Measurements from ENCODE around the gene UIMC1.
"Not testable (repeated sequence)": the region's sequence is repeated elsewhere in the genome, so short reads cannot be mapped to it uniquely, and the experiment has no call there.

Gene UIMC1

DNA sequence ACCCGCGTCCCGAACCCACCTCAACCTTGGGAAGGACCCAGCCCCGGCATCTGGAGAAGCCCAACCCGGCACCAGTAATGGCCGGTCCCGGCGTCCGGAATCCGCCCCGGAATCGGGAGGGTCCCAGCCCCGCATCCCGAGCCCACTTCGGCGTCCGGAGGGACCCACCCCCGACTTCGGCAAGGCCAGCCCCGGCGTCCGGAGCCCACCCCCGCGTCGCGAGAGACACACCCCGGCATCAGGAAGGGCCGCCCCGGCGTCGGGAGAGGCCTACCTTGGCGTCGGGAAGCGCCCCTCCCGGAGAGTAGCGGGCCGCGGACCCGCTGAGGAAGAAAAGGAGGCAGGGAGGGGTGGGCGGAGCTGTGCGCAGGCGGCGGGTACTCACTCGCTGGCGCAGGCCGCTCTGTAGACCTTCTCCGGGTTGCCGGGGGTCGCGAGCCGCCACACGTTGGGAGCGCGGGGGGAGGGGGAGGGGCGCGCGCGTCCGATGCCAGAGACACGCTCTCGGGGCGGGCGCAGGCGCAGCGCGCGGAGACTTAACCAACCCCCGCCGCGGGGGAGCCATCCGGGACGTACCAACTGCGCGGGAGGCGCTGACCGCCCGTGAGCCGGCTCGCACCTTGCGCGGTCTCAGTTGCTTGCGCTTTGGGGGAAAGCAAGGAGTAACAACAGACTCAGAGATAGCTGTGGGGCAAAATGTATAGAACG is at the start of gene UIMC1:
Gene UIMC1, minus strand, starts transcription at position 515 of the 708 bp plus-strand sequence. CDS start 24,164 bp downstream, outside the sequence.
- DNase-seq (ENCODE audit: low read depth in 2 of 2) = peak; percentile 81 to 88

DNA sequence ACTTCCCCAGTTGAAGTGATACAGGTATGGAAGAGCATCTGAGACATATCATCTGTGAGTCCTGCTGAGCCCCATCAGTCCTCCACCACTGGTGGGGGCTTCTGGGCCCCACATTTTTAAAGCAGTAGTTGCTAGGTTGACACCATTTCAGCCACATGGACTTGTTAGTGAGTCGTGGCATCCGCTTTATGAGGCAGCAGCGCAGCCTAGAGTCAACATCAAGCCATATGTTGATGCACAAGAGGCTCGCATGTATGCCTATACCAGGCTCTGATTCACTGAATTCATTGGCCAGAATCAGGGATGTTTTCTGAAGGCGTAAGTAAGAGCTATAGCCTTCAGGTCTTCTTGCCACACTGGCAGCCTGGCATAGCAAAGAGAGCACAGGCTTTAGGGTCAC is 42.7 kb upstream of the UIMC1 start:
- no peak for DNase-seq (ENCODE audit: low read depth in 2 of 2)

DNA sequence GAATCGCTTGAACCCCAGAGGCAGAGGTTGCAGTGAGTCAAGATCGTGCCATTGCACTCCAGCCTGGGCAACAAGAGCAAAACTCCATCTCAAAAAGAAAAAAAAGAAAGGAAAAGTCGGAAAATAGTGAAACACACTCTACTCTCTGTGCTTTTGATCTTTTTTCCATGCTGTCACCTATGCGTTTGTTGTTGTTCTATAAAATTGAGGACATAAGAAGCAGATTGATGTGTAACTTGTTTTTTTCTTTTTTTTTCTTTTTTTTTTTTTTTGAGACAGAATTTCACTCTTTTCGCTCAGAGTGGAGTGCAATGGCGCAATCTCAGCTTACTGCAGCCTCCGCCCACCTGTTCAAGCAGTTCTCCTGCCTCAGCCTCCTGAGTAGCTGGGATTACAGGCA is 42.0 kb upstream of the UIMC1 start:
- DNase-seq (ENCODE audit: low read depth in 2 of 2) = not testable (repeated sequence)

DNA sequence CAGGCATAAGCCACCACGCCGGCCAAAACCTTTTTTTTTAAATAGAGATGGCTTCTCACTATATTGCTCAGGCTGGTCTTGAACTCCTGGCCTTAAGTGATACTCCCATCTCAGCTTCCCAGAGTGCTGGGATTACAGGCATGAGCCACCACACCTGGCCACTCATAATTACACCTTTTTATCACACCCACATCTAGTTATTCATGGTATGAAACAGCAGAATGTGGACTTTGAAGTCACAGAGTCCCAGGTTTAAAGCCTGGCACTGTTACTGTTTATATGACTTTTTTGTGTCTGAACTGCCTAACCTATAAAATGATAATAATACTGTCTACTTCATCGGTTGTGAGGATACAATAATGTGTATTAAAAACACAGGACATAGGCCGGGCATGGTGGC is 39.1 kb upstream of the UIMC1 start:
- DNase-seq (ENCODE audit: low read depth in 2 of 2) = no peak

DNA sequence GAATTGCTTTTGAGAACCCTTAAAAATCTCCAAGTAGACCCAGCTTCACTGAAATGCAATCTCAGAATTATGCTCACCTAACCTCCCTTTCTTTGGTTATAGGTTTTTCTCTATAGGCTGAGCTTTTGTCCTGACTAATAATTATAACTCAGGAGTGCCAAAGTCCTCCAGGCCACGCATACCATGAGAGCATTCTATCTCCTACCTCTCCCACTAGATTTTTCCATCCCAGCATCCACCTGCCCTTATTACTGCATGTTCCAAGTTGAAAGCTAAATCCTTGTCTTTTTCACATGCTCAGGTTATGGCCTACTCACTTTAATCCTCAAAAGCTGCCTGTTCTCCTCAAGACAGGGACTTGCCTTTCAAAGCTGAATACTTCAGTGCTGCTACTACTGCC is 38.1 kb upstream of the UIMC1 start:
- DNase-seq (ENCODE audit: low read depth in 2 of 2) = no peak

DNA sequence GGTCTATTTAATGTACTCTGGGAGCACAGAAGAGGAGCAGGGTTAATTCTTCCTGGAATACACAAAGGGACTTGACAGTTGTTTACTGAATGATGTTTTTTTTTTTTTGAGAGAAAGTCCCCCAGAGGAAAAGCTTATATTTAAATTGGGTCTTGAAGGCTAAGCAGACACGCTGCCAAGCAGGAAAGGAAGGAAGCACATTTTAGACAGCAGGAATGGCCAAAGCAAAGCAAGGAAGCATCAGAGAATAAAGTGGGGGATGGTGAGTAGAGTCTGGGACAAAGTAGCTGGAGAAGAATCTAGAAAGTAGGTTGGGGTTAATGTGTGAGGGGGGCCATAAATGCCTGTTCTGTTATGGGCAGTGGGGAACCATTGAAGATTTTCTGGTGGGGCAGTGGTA is 37.4 kb upstream of the UIMC1 start:
- DNase-seq (ENCODE audit: low read depth in 2 of 2) = no peak

DNA sequence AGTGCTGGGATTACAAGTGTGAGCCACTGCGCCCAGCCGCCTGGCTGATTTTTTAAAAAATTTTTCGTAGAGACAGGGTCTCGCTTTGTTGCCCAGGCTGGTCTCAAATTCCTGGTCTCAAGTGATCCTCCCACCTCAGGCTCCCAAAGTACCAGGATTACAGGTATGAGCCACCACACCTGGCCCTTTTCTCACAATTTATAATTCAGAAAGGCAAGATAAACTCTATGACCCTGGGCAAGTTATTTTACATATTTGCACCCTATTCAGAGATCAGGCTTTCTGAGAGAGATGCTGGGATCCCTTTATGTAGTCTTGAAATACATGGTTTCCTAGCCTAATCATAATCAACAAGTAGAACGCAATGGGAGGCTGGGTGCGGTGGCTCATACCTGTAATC is 36.5 kb upstream of the UIMC1 start:
- DNase-seq (ENCODE audit: low read depth in 2 of 2) = no peak

DNA sequence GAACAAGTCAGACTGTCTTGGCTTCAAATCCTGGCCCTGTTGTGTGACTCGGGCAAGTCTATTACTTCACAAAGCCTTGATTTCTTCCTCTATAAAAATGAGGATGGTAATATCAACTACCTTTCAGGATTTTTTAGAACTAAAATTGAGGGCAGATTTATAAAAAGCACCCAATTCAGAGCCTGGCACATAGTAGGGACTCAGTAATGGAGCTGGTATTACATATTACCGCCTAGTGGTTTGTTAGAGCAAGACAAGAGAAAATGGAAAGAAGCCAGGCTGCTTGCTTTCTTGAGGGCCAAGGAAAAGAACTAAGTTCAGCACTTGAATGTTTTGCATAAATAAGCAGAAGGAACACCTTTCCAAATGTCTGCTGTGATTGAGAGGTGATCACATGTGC is 35.4 kb upstream of the UIMC1 start:
- no peak for DNase-seq (ENCODE audit: low read depth in 2 of 2)

DNA sequence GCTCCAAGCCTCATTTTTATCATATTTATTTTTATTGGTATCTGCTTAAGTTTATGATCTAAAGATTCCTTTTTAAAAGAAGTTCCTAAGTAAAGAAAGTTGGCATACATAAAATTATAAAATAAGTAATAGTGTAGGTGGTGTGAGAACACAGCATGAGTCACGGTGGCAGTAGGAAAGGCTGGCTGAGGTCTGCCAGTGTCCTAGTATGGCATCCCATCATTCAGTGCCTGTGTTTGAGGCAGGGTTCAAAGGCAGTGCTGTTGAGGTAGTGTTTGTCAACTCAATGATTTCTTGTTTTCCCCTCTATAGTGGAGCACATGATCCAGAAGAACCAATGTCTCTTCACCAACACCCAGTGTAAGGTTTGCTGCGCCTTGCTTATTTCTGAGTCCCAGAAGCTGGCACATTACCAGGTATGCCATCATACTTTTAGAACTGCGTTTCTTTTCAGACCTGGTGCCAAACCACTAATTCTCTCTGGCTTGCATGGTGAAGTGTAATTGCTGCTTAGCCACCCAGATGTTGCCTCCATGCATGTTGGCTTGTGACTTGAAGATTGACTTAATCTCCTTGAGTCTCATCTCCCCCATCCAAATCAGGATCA is 34.3 kb upstream of the UIMC1 start:
- no peak for DNase-seq (ENCODE audit: low read depth in 2 of 2)

DNA sequence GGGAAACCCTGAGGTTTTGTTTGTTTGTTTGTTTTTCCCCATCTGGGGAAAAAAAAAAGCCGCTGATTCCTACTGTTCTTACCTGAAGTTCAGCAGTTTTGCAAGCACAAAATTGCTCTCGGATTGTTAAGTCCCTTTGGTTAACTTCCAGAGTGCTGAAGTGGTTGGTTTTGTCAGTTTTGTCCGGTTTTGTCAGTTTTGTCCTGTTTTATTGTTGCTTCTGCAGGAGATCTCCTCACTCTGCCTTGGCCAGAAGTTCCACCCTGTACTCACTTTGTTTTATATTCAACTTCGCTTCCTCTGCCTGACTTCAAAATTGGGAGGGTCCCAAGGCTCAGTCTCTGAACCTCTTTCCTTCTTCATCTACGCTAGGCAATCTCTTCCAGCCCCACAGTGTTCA is 30.3 kb upstream of the UIMC1 start:
- DNase-seq (ENCODE audit: low read depth in 2 of 2) = no peak

DNA sequence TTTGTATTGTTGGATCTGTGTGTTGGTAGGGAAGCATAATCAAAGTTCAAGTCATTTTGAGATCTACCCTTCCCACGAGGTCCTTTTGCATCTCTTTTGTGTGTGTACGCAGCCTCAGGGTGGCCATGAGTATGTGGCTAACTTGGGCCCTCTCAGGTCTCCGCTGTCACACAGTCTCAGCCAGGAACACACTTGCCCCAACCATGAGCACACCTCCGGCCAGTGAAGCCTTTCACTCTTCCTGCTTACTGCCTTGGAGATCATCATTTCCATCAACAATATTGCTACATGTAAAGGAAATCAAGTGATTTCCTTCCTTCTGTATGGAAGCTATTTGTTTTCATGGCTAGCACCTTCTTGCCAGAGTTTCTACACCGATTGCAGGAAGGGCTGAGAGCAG is 29.9 kb upstream of the UIMC1 start:
- DNase-seq (ENCODE audit: low read depth in 2 of 2) = no peak

DNA sequence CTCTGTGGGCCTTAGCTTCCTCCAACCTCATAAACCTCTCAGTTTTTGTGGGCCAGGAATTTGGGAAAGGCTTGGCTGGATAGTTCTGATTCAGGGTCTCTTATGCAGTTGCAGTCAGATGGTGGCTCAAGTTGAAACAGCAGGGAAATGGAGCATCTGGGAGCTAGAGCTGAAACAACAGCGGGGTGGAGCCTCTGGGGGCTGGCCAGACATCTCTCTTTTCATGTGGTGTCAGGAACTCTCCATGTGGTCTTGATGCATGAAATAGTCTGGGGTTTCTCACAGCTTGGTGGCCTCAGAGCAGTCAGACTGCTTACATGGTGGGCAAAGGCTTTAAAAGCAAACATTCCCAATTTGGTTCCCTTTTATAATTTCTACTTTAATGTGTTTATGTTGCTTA is 29.4 kb upstream of the UIMC1 start:
- DNase-seq (ENCODE audit: low read depth in 2 of 2) = no peak

DNA sequence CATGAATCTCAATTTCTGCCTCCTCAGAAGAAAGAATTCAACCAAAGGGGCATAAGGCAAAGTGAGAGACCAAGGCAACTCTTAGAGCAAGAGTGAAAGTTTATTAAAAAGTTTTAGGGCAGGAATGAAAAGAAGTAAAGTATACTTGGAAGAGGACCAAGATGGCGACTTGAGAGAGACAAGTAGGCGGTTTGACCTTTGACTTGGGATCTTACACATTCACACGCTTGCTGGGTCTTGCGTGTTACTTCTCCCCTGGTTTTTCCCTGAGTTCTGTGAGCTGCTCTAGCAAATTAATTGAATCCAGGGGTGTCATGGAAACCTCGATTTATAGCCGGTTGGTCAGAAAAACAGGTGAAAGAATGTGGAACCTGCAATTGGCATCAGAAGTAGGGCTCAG is 22.9 kb upstream of the UIMC1 start:
- no peak for DNase-seq (ENCODE audit: low read depth in 2 of 2)

DNA sequence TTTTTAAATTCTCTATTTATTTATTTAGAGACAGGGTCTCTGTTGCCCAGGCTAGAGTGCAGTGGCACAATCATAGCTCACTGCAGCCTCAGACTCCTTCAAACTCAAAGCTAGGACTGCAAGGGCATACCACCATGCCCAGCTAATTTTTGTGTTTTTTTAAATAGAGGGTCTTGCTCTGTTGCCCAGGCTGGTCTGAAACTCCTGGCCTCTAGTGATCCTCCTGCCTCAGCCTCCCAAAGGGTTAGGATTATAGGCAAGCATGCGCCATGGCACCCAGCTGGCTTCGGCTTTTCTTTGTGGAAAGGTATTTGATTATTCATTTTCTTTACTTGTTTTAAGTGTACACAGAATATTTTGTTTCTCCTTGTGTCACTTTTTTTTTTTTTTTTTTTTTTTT is 21.1 kb upstream of the UIMC1 start:
- no peak for DNase-seq (ENCODE audit: low read depth in 2 of 2)

DNA sequence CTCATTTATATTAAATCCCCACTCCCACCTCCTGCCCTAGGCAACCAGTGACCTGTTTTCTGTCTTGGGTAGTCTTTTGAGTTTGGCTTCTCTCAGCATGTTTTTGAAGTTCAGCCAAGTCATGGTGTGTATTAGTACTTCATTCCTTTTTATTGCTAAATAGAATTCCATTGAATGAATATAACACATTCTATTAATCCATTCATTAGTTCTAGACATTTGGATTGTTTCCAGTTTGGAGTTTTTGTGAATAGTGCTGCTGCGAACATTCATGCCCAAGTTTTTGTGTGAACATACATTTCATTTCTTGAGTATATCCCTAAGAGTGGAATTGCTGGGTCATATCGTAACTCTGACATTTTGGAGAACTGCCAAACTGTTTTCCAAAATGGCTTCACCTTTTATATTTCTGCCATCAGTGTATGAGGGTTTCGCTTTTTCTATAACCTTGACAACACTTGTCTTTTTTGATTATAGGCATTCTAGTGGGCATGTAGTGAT is 18.6 kb upstream of the UIMC1 start:
- no peak for DNase-seq (ENCODE audit: low read depth in 2 of 2)

DNA sequence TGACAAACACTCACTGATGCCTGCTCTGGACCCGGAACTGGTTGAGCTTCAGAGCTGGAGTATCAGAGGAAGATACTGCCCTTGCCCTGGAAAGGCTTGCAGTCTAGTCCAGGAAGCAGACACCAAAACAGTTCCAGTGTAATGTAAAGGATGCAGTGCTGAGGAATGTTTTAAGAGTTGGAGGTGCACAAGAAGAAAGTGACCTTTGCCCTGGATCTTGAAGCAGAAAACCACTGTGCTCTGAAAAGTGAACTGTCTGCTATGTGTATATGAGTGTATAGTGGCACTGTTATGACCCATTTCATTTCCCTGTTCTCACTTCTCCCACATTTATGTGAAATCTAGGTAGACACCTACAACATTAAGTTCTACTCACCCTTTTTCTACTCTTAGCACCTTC is 18.0 kb upstream of the UIMC1 start:
- DNase-seq (ENCODE audit: low read depth in 2 of 2) = no peak

DNA sequence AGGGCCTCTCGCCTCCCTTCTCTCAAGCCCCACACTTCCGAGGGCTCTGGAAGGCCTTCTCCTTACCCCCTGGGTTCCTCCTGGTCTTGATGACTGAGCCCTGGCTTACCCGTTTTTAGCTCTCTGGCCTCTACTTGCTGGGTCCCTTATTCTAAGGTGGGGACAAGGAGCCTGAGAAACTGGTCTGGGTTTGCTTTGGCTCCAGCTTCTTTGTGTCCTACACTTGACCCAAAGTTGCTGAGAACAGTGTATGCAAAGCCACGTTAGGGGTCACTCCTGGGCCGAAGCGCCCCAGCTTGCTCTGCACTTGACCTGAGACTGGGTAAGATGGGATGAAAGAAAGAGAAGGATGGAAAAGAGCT is 16.7 kb upstream of the UIMC1 start:
- DNase-seq (ENCODE audit: low read depth in 2 of 2) = no peak

DNA sequence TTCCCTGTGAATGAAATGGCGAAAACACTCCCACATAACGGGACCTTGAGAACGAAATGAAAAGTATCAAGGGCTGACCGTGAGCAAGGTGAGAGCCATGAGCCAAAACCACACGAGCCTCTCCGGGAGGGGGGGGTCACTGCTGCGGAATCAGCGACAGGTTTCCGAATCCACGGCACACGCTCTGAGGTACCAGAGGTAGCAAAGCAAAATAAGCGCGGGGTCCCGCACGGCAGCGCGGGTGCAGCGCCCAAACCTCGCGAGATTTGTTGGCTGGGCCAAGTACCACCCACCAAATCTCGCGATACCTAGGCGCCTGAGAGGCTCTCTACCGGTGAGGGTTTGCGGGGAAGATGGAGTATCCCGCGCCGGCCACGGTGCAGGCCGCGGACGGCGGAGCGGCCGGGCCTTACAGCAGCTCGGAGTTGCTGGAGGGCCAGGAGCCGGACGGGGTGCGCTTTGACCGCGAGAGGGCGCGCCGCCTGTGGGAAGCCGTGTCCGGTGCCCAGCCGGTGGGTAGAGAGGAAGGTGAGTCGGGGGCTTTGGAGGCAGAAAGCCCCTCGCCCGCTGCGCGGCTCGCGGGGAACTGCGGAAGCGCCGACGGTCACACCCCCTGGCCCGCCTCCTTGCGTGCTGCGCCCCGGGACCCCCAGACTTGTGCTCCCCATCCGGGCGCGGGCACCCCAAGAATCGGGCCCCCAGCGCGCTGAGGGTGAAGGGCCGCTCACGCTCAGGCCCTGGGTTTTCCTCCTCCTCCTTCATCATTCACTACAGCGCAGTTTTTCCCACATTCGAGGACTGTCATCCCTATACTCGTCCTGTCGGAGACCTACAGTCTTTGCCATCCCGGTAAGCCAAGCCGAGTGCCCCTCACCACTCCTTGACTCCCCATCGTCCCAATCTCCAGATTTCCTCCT is 16.1 kb upstream of the UIMC1 start, which contains the start of gene ZNF346:
Gene ZNF346, plus strand, starts transcription at position 311 of the 917 bp plus-strand sequence. Its CDS starts 43 bp downstream, at position 354.
- peak; percentile 73 to 81 for DNase-seq (ENCODE audit: low read depth in 2 of 2)

DNA sequence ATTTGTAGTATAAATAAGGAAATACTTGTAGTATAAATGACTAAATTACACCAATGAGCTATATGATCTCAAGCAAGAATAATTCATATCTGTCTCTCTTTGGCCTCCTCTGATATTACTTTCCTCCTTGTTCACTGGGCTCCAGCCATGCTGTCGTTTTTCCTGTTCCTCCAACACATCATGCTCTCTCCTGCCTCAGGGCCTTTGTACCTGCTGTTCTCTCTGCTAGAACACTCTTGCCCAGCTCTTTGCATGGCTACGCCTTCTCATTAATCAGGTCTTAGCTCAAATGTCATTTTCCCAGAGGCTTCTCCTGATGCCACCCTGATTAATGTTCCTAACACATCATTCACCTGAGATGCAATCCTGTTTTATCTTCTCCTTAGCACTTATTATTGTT is 13.5 kb upstream of the UIMC1 start:
- no peak for DNase-seq (ENCODE audit: low read depth in 2 of 2)

DNA sequence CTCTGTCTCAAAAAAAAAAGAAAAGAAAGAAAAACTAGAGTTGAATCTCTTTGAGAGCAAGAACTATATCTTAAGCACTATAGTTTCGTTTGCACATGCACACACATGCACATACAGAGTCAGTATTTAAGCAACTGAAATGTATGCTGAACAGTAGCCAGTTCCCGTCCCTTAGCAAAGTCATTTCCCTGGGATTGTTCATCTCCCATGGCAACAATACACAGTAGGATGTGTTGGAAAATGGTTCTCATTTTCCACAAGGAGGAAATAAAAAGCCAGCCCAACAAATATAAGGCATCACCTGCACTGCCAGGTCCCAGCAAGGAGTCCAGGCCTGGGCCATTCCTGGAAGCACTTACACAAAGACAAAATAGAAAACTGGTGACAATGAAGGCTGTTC is 11.8 kb upstream of the UIMC1 start:
- no peak for DNase-seq (ENCODE audit: low read depth in 2 of 2)

DNA sequence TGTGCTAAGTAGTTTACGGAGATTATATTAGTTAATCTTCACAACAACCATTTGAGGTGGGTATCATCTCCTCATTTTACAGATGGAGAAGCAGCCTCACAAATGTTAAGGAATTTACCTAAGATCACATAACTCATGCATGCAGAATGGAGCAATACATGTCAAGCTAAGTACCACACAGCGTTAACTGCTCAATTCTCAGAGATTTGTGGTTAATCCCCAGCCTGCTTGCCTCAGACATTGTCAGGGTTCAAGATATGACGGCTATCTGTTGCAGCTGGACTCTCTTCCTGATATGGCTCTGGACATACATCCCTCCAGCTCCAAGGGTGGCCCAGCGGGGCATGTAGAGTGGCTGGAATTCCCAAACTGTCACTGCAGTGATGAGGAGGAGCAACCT is 8.6 kb upstream of the UIMC1 start:
- DNase-seq (ENCODE audit: low read depth in 2 of 2) = no peak

DNA sequence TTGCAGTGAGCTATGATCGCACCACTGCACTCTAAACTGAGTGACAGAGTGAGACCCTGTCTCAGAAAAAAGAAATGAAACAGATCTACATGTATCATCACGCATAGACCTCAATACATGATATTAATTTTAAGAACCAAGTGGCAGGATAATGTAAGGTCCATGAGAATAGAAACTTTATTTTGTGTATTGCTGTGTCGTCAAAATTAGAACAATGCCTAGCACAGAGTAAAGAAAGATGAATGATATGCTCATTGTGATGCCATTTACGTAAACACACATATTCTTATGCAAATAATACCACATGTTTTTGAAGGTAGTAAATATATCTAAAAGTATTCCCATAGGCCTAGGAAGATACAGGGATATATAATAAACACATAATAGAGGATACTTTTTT is 3.6 kb upstream of the UIMC1 start:
- DNase-seq (ENCODE audit: low read depth in 2 of 2) = no peak

DNA sequence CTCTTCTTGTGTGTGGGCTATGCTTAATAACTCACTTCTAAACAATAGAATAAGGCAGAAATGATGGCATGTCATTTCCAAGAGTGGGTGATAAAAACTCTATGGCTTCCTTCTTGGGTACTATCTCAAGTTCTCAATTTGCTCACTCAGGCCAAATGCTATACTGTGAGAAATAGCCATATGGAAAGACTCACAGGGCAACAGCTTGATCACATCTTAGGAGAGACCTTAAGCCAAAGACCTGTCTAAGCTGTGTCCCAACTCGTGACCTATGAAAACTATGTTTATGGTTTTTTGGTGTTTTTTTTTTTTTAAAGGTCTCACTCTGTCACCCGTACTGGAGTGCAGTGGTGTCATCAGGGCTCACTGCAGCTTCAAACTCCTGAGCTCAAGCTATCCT is 2.1 kb upstream of the UIMC1 start:
- no peak for DNase-seq (ENCODE audit: low read depth in 2 of 2)

Measured in stimulated activated CD8-positive, alpha-beta memory T cell treated with anti-CD3 and anti-CD28 coated beads, Interleukin-15, amount 100 ng/mL, for 4 hours (primary cell).